HepG2 (cell line): ENCODE measurements around the gene CIAO2A. TPM values are rescaled to one million over a fixed set of nuclear protein-coding genes. Genes with fewer than 3 reads are reported as not detected.

Source experiments
- AHR ChIP-seq: IDR thresholded peaks from 2 replicates; pipeline ENCODE4 v1.6.1; 2018; ENCODE audit warnings: missing genetic modification reagents, missing compliant biosample characterization
- BHLHE40 ChIP-seq: IDR thresholded peaks from 2 replicates; pipeline ENCODE4 v1.6.1; 2011; ENCODE audit warnings: low read length, improper control_type of control experiment
- BRD4 ChIP-seq: sonication (generic); formaldehyde crosslinking; IDR thresholded peaks from 2 replicates; pipeline ENCODE4 v1.4.0; 2020; ENCODE audit warnings: missing genetic modification reagents
- ELF3 ChIP-seq: IDR thresholded peaks from 2 replicates; pipeline ENCODE4 v1.6.1; 2016; ENCODE audit warnings: missing genetic modification reagents, missing compliant biosample characterization
- EP300 ChIP-seq, 3 experiments: sonication (generic) in 1 of 3; formaldehyde crosslinking in 1 of 3; IDR thresholded peaks; 2 replicates each; pipeline versions ENCODE4 v1.5.1 to v1.6.1; 2011 to 2020; ENCODE audit warnings: low read depth in 2 of 3, low read length in 2 of 3, borderline replicate concordance in 1 of 3, improper control_type of control experiment in 1 of 3, mild to moderate bottlenecking in 1 of 3, missing genetic modification reagents in 1 of 3, moderate library complexity in 1 of 3
- FOXA3 ChIP-seq: IDR thresholded peaks from 2 replicates; pipeline ENCODE4 v1.6.1; 2016; ENCODE audit warnings: missing genetic modification reagents, missing compliant biosample characterization
- FOXP1 ChIP-seq, 2 experiments: fragments of 450-650 bp in 1 of 2; IDR thresholded peaks; 2 replicates each; pipeline ENCODE4 v1.6.1; 2017 to 2018; ENCODE audit warnings: antibody characterized with exemption in 1 of 2
- GATAD1 ChIP-seq: IDR thresholded peaks from 2 replicates; pipeline ENCODE4 v1.6.1; 2016; ENCODE audit warnings: missing genetic modification reagents, missing compliant biosample characterization
- KAT8 ChIP-seq: IDR thresholded peaks from 2 replicates; pipeline ENCODE4 v1.6.1; 2016; ENCODE audit warnings: missing genetic modification reagents, missing compliant biosample characterization
- MAX ChIP-seq: IDR thresholded peaks from 2 replicates; pipeline ENCODE4 v1.6.1; 2012; ENCODE audit warnings: inconsistent platforms
- MED1 ChIP-seq: sonication (generic); formaldehyde crosslinking; IDR thresholded peaks from 2 replicates; pipeline ENCODE4 v1.4.0; 2020; ENCODE audit warnings: missing genetic modification reagents
- MIER3 ChIP-seq: IDR thresholded peaks from 2 replicates; pipeline ENCODE4 v1.6.1; 2016; ENCODE audit warnings: missing compliant biosample characterization, borderline replicate concordance
- NCOR1 ChIP-seq: fragments of 200-600 bp; sonication (generic); IDR thresholded peaks from 2 replicates; pipeline ENCODE4 v1.7.0; 2017; ENCODE audit warnings: antibody characterized with exemption, low read length, borderline replicate concordance
- PAF1 ChIP-seq: IDR thresholded peaks from 2 replicates; pipeline ENCODE4 v1.6.1; 2016; ENCODE audit warnings: missing genetic modification reagents, missing compliant biosample characterization
- RAD51 ChIP-seq: fragments of 450-650 bp; IDR thresholded peaks from 2 replicates; pipeline ENCODE4 v1.6.1; 2016; ENCODE audit warnings: borderline replicate concordance
- SAP130 ChIP-seq: IDR thresholded peaks from 2 replicates; pipeline ENCODE4 v1.6.1; 2016; ENCODE audit warnings: low read depth
- SOX13 ChIP-seq, 3 experiments: fragments of 450-650 bp in 1 of 3; sonication (generic) in 1 of 3; formaldehyde crosslinking in 1 of 3; IDR thresholded peaks in 2 of 3; conservative IDR thresholded peaks in 1 of 3; 2 replicates each; pipeline versions ENCODE4 v1.5.0 to v1.6.1; 2016 to 2020; ENCODE audit warnings: antibody characterized with exemption in 1 of 3, mild to moderate bottlenecking in 1 of 3, missing compliant biosample characterization in 1 of 3, missing genetic modification reagents in 1 of 3, moderate library complexity in 1 of 3
- TFDP1 ChIP-seq: IDR thresholded peaks from 2 replicates; pipeline ENCODE4 v1.6.1; 2016; ENCODE audit warnings: missing compliant biosample characterization, missing genetic modification reagents, borderline replicate concordance
- TFE3 ChIP-seq: IDR thresholded peaks from 2 replicates; pipeline ENCODE4 v1.6.1; 2016
- THRA ChIP-seq: sonication (generic); formaldehyde crosslinking; IDR thresholded peaks from 2 replicates; pipeline ENCODE4 v1.4.0; 2020; ENCODE audit warnings: missing genetic modification reagents, borderline replicate concordance
- TRIM24 ChIP-seq: sonication (generic); formaldehyde crosslinking; IDR thresholded peaks from 2 replicates; pipeline ENCODE4 v1.8.0; 2022; ENCODE audit warnings: mild to moderate bottlenecking, missing genetic modification reagents
- XBP1 ChIP-seq: sonication (generic); formaldehyde crosslinking; IDR thresholded peaks from 2 replicates; pipeline ENCODE4 v1.5.0; 2020; ENCODE audit warnings: missing genetic modification reagents
- ZFP1 ChIP-seq: IDR thresholded peaks from 2 replicates; pipeline ENCODE4 v1.6.1; 2016
- ZNF274 ChIP-seq: sonication (generic); formaldehyde crosslinking; IDR thresholded peaks from 2 replicates; pipeline ENCODE4 v1.5.1; 2020; ENCODE audit warnings: mild to moderate bottlenecking, missing genetic modification reagents
- ZNF569 ChIP-seq: sonication (generic); formaldehyde crosslinking; IDR thresholded peaks from 2 replicates; pipeline ENCODE4 v1.5.0; 2020; ENCODE audit warnings: mild to moderate bottlenecking, missing genetic modification reagents, moderate library complexity, borderline replicate concordance
- ZNF614 ChIP-seq: IDR thresholded peaks from 2 replicates; pipeline ENCODE4 v1.6.1; 2018; ENCODE audit warnings: missing biosample characterization, missing genetic modification reagents, inconsistent platforms, borderline replicate concordance
- polyA plus RNA-seq, 8 experiments: library from polyadenylated mRNA; depleted of rRNA in 3 of 8; stranded (reverse) in 7 of 8; unstranded in 1 of 8; fragments of >200 nt; fragmentation: Illumina TruSeq in 4 of 8; extraction: Trizol in 4 of 8; gene quantifications; 2 replicates each; pipeline versions ENCODE4 v1.2.1 to v1.2.3, GENCODE V29; 2011 to 2016; ENCODE audit warnings: low read depth in 4 of 8, missing spikeins in 1 of 8, mixed read lengths in 1 of 8; ENCODE audit not compliant: insufficient read depth in 1 of 8
- total RNA-seq, 5 experiments: library from RNA; depleted of rRNA; stranded (reverse); fragments of >200 nt; fragmentation: Illumina TruSeq; extraction: Trizol; gene quantifications; 2 replicates each; pipeline ENCODE4 v1.2.3, GENCODE V29; 2016; ENCODE audit warnings: low read depth in 1 of 5

CIAO2A gene
- total and polyA plus RNA-seq, 2 of the 13 experiments (the other 11 are each of a cell fraction or from before 2014, with no cell fraction given) = 83.0 to 100 TPM

GRCh38 chr15:64070965-64071851 lies 22.4 kb downstream of the CIAO2A start (continued):
- TF ChIP-seq TFDP1 (CRISPR knock-in tag) (peak; percentile 74; the same call in 1 of the 2 replicates), ZNF569 (CRISPR knock-in tag) (no peak), ZNF614 (peak; percentile 17; the same call in 1 of the 2 replicates), XBP1 (CRISPR knock-in tag) (no peak), SOX13 (IDR thresholded peaks at IDR 0.05) (no peak), SOX13 (CRISPR knock-in tag; conservative IDR thresholded peaks at IDR 0.05 in 1 of 2, IDR thresholded peaks at IDR 0.05 in 1 of 2) (peak in 1 of 2 experiments; percentile 50; a peak in 1 of 4 replicates), MIER3 (CRISPR knock-in tag) (peak; percentile 39; the same call in 1 of the 2 replicates), ZNF274 (CRISPR knock-in tag) (peak; percentile 41; the same call in 1 of the 2 replicates), TRIM24 (CRISPR knock-in tag) (no peak), FOXP1 (IDR thresholded peaks at IDR 0.05) (no peak), FOXP1 (CRISPR knock-in tag; IDR thresholded peaks at IDR 0.05) (0 out of 2 replicates have a peak, but pooled peaks have one; percentile 11), THRA (CRISPR knock-in tag) (peak; percentile 42; the same call in 1 of the 2 replicates), MED1 (0 out of 2 replicates have a peak, but pooled peaks have one; percentile 30), PAF1 (CRISPR knock-in tag) (no peak), BHLHE40 (peak; percentile 26; the same call in 1 of the 2 replicates), EP300 (IDR thresholded peaks at IDR 0.05; ENCODE audit: low read depth in 2 of 2, low read length in 2 of 2) (peak in 1 of 2 experiments; percentile 43; a peak in 1 of 4 replicates), EP300 (CRISPR knock-in tag; IDR thresholded peaks at IDR 0.05; ENCODE audit: borderline replicate concordance) (no peak), TFE3 (CRISPR knock-in tag) (peak; percentile 87), GATAD1 (CRISPR knock-in tag) (0 out of 2 replicates have a peak, but pooled peaks have one; percentile 28), MAX (peak; percentile 56; the same call in 1 of the 2 replicates), NCOR1 (peak; percentile 67; the same call in 1 of the 2 replicates), BRD4 (CRISPR knock-in tag) (no peak), ELF3 (CRISPR knock-in tag) (peak; percentile 48; the same call in 1 of the 2 replicates), RAD51 (peak; percentile 37; the same call in 1 of the 2 replicates), ZFP1 (CRISPR knock-in tag) (no peak), SAP130 (CRISPR knock-in tag) (peak; percentile 56), FOXA3 (CRISPR knock-in tag) (peak; percentile 31; the same call in 1 of the 2 replicates), KAT8 (CRISPR knock-in tag) (peak; percentile 18; the same call in 1 of the 2 replicates), AHR (CRISPR knock-in tag) (no peak)
